HL-60/S4 treated with phorbol 12-myristate 13-acetate at 8.2 ng/mL for 4 days and 3 days (cell line): ENCODE results near the gene KCNAB2.

ENCODE experiments used
- in situ Hi-C: fragments of 300-500 bp; cut with MboI; formaldehyde crosslinking; loops from 2 replicates; pipeline ENCODE4 v1.15.0; 2022; ENCODE audit warnings: low sequenced_read_pairs

KCNAB2 gene

DNA sequence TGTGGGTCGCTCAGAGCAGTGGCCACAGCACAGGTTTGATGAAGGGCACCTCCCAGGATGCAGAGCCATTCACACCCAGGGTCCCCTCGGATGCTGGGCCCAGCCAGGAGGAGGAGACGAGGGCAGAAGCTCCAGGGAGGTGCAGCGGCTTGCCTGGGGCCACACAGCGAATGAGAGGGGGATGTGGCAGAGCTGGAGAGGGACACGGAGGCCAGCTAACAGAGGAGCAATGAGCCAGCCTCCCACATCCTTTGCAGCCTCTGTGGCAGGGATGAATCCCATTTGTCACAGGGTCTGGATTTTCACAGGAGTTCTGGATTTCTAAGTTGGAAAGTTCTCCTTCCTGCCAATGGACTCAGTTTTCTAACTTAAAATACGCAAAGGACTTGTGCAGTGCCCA is 98.5 kb downstream of the KCNAB2 start:
- in situ Hi-C loops, result no loop called here

DNA sequence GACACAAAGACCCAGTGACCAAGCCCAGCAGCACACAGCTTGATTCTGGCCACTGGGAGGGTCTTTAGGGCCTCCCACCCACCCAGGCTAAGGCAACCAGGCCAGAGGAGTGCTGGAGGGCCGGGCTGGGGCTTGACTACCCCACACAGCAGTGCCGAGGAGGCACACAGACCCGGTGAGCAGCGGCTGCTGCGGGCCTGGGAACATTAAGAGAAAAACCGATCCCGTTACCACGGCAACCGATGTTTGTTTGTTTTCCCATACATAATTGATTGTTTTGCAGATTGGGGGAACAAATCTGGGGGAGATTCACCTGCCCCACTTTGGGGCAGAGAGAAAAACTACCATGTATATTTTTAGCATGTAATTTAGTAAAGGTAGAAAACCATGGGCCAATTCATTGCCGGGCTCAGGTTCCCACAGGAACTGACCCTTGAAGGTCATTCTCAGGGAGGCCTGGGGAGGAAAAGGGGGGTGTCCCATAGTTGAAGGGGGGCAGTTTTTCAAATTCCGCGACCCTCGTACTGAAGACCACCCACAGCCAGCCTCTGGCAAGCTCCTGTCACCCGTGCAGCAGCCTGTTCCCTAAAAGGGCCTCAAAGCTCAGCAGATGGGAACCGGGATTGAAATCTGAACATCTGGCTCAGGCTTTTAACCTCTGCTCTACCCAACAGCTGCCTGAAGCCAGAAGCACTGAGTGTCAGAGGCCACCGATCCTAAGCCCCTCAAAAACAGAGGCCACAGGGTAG is 99.1 kb downstream of the KCNAB2 start:
- in situ Hi-C loops, result no loop called here

DNA sequence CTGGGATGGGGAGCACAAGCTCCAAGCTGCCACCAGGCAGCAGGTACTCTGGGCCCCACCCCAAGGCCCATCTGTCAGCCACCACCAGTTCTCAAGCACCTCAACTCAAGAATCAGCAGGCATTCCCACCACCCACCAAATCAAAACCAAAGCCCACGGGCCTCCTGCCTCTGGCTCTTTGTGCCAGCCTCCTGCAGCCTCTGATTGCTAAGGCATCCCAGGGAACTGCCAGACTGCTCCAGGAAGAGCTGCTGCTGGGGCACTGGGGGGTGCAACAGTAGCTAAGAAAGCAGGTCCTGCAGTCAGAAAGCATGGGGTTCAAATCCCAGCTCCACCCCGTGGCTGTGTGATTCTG is 99.7 kb downstream of the KCNAB2 start:
- in situ Hi-C loops, result no loop called here

DNA sequence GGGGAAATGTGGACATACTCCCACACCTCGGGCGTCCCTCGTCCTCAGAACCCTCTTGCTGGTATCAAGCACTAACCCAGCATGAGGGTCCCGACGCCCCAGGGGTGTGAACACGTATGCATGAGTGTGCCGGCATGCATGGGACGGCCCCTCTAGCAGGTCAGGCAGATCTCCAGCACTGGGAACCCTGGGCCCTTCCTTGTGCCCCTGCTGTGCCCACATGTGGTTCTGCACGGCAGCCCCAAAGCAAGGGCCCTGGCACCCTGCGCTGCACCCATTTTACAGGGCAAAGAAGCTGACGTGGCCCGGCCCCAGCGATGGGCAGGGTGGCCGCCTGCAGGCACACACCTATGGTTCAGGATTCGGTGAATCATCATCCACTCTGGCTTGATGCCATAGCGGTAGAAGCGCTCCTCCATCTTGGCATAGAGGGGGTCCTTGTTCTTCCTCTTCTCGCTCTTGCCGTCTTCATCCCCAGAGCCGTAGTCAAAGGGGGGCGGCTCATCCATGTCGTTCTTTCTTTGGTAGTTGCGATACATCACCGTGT is 100.2 kb downstream of the KCNAB2 start:
- in situ Hi-C loops, result no loop called here

DNA sequence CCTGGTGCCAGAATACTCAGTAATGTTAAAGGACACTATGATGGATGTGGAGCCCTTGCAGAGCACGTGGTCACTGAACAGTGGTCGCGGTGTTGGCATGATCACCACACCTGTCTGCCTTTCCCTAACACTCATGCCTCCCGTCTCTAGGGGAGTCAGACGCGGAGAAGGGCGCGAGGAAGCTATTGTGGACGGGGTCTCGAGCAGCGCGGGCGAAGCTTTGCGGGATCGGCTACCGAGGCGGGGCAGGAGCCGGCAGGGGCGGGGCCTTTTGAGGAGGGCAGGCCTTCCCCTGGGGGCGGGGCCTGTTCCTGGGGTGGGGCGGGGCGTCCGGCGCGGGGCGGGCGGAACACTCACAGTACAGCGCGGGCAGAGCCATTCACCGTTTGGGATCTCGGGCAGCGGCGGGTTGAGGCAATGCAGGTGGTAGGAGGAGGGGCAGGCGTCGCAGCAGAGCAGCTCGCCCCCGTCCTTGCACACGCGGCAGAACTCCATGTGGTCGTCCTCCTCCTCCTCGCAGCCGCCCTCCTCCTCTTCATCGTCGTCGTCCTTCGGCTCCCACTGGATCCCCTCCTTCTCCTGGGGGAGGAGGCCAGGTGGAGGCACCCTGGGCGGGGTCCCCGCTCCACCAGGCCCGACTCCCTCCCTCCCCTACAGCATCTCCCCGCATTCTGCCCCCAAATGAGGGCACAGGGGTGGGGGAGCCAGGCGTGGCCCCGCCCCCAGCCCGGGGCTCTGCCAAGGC is 103.0 kb downstream of the KCNAB2 start:
- in situ Hi-C loops, result no loop called here

DNA sequence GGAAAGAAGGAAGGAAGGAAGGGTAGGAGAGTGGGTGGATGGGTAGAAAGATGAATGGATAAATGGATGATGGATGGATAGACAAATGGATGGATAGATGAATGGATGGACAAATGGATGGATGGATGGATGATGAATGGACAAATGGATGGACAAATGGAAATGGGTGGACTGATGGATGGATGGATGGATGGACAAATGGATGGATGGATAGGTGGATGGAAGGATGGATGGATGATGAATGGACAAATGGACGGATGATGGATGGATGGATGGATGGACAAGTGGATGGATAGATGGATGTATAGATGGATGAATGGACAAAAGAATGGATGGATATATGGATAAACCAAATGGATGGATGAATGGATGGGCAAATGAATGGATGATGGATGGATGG is 103.9 kb downstream of the KCNAB2 start:
- in situ Hi-C loops, result no loop called here

DNA sequence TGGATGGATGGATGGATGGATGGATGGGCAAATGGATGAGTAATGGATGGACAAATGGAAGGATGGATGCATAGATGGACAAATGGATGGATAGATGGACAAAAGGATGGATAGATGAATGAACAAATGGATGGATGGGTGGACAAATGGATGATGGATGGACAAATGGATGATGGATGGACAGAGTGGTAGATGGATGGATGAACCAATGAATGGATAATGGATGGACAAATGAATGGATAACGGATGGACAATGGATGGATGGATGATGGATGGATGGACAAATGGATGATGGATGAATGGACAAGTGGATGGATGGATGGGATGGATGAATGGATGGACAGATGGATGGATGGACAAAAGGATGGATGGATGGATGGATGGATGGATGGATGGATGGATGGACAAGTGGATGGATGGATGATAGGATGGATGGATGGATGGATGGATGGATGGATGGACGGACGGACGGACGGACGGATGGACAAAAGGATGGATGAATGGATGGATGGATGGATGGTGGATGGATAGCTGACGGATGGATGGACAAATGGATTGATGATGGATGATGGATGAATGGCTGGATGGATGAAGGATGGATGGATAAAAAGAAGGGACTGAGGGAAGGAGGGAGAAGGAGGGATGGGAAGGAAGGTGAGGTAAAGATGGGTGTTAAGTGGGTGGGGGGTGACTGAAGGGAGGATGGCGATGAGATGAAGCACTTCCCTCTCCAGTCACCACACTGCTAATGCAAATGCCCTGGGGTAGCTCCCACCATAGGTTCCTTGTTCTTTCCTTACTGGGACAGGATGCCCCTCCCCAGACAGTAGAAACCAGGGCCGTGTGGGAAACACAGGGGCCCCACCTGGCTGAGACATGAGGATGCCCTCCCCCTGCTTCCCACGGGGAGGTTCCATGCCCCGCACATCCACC is 104.6 kb downstream of the KCNAB2 start:
- in situ Hi-C loops, result no loop called here
